Amniotic stem cell (primary cell): ENCODE results near the gene UNC5A.
"Not testable (repeated sequence)": the region's sequence is repeated elsewhere in the genome, so short reads cannot be mapped to it uniquely, and the experiment has no call there.

Source experiments
- DNase-seq: peaks from one replicate; lab custom pipeline; 2025; lab: John Stamatoyannopoulos, UW

UNC5A gene

DNA sequence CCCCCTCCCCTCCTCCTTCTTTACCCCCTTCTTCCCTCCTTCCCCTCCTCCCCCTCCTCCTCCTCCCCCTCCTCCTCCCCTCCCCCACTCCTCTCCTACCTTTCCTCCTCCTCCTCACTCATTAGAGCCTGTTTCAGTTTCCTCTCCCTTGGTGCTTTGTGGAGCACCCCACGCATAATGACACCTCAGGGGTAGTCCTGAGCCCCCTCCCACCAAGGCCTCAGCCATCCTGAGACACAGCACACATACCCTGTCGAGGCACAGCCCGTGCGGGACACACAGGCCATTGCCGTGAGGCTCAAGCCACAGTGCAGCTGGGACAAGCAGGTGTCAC is 53.4 kb downstream of the UNC5A start:
- no peak for DNase-seq

DNA sequence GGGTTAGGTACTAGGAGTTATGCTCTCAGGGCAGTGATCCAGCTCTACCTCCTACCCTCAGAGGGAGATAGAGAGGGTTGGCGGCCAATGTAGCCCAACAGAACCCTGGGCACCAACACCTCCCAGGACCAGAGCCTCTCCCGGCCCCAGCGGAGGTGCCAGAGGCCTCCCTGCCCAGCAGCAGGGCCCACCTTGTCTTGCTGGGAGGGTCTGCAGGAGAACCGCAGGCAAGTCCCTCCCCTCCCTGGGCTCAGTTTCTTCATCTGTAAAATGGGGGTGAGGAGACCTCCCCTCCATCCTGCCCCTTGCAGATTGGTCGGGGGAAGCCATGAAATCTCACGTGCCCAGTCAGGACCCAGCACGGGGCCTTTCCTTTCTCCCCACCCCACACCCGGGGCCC is 54.4 kb downstream of the UNC5A start:
- no peak for DNase-seq

DNA sequence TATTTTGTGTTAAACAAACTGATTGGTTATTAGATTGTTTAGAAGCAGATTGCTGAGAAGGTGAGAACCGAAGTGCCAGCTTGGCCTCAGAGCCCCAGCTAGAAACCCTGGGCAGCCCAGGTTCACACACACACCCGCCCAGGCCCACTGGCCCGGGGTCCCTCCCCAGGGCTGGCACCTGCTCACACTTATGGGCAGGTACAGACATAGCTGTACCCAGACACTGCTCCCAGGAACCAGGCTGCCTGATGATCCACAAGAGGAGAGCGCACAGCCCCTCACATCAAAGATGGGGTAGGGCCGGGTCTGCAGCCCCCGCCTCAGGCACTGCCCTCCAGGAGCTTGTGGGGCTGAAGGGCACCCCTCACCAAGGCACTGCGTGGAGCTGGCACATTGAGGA is 55.6 kb downstream of the UNC5A start:
- no peak for DNase-seq

DNA sequence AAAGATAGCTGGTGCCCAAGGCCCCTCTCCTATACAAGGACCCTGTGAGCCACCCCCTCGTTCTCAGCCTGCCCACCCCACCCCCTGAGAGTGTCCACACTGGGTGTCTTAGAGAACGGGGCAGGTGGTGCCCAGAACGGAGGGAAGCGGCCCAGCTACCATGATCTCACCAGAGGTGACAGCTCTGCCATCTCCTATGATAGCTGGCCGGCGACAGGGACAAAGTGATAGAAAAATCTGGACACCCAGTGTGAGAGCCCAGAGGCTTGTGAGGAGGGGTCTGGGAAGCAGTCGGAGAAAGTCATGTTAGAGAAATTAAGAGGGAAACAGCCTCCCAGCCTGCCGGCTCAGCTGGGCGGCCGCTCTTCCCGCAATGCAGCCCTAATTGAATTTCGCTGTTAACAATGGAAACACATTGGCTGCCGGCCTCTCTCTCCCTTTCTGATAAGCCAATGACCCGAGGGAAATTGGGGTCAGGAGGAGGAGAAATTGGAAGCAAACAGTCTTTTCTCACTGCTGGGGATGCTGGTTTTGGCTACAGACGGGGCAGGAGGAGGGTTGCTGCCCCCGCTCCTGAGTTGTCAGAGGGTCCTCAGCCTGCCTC is 56.5 kb downstream of the UNC5A start:
- DNase-seq = no peak

DNA sequence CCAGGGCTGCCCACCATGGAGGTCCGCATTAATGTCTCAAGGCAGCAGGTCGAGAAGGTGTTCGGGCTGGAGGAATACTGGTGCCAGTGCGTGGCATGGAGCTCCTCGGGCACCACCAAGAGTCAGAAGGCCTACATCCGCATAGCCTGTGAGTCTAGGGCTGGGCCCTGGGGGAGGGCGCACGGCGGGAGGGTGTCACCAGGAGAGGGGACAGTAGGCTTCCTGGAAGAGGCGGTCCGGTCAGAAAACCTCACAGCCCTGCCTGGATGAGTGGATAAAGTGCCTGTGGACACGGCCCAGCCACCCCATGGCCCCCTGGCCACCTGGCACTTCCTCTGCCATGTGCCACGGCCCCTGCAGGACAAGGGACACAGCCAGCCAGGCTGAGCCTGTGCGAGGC is 57.8 kb downstream of the UNC5A start:
- DNase-seq = no peak

DNA sequence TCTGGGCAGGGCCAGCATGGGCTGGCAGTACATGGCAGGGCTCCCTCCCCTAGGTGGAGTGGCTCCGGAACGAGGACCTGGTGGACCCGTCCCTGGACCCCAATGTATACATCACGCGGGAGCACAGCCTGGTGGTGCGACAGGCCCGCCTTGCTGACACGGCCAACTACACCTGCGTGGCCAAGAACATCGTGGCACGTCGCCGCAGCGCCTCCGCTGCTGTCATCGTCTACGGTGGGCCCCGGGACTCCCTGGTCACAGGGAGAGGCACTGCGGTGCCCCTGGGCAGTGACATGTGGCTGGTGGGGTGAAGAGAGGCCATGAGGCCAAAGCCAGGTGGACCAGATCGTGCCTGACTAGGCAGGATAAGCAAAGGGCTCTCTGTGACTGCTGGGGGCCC is 58.4 kb downstream of the UNC5A start:
- DNase-seq = no peak

DNA sequence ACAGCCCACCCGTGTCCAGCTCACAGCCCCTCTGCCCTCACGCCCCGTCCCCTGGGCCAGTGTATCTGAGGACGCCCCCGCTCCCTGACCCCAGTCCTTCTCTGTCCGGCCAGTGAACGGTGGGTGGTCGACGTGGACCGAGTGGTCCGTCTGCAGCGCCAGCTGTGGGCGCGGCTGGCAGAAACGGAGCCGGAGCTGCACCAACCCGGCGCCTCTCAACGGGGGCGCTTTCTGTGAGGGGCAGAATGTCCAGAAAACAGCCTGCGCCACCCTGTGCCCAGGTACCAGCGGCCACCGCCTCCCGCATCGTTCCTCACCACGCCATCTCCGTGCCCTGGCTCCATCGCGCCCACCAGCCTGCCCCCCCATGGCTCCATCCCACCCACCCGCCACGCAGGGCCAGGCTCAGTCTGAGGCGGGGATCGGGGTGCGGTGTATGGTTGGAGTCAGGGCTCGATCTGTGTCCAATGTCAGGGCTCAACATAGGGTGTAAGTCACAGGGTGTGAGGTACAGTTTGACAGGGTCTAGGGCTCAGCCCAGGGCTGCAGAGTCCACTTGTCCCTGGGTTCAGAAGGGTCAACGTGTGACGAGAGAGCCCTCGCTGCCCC is 59.2 kb downstream of the UNC5A start:
- DNase-seq = no peak

DNA sequence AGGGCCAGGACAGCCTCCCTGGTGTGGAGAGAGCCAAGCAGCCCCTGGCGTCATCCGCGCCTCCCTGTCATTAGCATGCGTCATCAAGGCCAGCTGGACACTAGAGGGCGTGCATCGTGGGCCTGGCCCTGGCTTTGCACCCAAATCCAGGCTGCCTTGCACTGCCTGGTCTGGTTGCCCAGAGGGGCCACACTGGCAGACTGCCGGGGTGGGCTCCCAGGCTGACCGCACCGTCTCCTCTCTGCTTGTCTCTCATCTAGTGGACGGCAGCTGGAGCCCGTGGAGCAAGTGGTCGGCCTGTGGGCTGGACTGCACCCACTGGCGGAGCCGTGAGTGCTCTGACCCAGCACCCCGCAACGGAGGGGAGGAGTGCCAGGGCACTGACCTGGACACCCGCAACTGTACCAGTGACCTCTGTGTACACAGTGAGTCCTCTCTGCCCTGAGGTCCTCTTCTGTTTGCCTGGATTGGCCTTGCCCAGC is 59.8 kb downstream of the UNC5A start:
- DNase-seq = no peak

DNA sequence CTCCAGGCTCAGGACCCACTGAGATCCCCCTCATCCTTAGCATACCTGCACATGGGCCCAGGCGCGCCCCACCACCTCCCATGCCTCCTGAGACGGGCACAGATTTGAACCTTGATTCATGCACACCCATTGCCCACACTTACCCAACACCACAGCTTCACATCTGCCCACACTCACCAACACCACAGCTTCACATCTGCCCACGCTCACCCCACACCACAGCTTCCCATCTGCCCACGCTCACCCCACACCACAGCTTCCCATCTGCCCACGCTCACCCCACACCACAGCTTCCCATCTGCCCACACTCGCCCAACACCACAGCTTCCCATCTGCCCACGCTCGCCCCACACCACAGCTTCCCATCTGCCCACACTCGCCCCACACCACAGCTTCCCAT is 60.3 kb downstream of the UNC5A start:
- not testable (repeated sequence) for DNase-seq

DNA sequence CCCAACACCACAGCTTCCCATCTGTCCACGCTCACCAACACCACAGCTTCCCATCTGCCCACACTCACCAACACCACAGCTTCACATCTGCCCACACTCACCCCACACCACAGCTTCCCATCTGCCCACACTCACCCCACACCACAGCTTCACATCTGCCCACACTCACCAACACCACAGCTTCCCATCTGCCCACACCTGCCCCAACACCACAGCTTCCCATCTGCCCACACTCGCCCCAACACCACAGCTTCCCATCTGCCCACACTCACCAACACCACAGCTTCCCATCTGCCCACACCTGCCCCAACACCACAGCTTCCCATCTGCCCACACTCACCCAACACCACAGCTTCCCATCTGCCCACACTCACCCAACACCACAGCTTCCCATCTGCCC is 62.2 kb downstream of the UNC5A start:
- DNase-seq = not testable (repeated sequence)

DNA sequence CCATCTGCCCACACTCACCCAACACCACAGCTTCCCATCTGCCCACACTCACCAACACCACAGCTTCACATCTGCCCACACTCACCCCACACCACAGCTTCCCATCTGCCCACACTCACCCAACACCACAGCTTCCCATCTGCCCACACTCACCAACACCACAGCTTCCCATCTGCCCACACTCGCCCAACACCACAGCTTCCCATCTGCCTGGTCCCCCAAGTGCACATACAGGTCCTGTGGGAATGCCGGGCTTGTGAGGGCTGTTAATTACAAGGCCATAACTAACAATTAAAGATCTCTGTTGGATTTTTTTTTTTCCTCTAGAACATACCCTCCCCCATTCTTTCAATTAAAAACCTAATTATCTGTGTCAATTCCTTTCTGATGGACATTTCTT is 62.7 kb downstream of the UNC5A start:
- DNase-seq = not testable (repeated sequence)

DNA sequence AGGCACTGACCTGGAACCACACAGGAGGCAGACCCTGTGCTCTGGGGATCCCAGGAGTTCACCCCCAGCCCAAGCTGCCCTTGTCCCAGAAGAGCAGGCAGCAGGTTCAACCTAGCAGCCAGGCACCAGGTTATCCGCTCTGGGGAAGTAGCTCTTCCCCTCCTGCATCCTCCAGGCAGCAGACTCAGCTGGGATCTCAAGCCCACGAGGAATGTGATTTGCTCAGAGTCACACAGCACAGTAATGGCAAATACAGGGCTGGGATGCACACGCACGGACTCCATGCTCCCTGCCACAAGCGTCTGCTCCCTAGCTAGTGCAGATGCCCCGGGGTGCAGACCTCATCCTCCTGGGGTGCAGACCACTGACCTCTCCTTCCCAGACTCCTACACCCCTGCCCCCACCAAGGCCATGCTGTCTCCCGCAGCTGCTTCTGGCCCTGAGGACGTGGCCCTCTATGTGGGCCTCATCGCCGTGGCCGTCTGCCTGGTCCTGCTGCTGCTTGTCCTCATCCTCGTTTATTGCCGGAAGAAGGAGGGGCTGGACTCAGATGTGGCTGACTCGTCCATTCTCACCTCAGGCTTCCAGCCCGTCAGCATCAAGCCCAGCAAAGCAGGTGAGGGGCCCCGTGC is 63.3 kb downstream of the UNC5A start:
- DNase-seq = no peak

DNA sequence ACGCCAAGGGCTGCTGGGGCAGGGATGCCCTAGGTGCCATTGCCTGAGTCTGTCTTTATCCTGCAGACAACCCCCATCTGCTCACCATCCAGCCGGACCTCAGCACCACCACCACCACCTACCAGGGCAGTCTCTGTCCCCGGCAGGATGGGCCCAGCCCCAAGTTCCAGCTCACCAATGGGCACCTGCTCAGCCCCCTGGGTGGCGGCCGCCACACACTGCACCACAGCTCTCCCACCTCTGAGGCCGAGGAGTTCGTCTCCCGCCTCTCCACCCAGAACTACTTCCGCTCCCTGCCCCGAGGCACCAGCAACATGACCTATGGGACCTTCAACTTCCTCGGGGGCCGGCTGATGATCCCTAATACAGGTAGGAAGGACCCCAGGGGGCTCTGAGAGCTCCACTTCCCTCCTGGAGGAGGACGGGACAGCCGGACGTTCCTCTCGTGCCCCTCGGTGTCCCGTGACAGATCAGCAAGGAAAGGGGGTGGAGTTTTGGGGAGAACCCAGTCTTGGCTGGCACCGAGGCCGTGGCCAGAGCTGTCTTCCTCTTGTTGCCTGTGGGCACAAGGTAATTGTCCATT is 63.9 kb downstream of the UNC5A start:
- no peak for DNase-seq

DNA sequence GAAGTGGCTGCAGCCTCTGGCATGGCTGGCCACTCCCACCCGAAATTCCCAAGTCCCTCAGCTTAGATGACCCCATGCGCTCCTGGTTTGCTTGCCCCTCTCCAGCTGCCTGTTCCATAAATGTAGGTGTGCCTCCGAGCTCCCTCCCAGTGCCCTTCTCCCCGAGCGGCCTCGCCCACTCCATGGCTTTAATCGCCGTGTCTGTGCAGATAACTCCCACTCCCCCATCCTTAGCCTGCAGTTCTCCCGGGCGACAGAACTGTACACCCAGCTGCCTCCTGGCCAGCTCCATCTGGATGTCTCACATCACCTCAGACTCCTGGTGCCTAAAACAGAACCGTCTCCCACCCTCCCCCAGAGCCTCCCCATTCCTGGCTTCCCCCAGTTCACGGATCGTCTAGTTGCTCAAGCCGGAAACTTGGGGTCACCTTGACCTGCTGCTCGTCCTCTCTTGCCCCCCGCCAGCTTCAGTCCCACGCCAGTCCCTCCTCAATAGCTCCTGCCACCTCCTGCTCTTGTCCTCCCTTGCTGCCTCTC is 64.7 kb downstream of the UNC5A start:
- DNase-seq = no peak

DNA sequence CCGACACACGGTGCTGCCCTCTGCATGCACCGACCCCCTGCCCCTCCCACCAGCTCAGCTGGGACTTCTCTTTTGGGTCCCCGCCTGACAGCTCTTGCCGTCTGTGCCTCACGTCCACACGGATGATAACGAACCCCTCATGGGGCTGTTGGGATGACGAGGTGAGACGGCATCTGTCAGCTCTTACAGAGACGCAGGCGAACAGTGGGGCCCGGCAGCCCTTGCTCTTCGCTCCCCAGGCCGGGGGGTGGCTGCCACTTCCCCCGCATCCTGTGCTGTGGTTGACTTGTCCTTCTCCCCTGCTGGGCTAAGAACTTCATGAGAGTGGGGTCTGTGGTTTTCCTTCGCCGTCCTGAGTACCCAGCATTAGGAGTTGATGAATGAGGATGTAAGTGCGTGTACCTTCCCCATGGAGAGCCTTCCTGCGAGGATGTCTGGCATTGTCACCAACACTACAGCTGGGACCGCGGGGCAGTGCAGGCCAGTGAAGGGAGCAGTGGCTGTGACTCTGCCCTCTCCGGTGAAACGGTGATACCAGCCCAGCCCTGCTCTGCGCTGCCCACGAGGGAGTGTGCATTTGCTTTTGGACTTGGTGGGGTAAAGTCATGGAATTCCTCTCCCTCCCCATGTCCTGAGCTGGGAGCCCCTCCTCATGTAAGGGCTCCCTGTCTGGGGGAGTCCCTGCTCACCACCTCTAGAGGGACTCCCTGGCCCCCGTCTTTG is 65.6 kb downstream of the UNC5A start:
- DNase-seq = no peak

DNA sequence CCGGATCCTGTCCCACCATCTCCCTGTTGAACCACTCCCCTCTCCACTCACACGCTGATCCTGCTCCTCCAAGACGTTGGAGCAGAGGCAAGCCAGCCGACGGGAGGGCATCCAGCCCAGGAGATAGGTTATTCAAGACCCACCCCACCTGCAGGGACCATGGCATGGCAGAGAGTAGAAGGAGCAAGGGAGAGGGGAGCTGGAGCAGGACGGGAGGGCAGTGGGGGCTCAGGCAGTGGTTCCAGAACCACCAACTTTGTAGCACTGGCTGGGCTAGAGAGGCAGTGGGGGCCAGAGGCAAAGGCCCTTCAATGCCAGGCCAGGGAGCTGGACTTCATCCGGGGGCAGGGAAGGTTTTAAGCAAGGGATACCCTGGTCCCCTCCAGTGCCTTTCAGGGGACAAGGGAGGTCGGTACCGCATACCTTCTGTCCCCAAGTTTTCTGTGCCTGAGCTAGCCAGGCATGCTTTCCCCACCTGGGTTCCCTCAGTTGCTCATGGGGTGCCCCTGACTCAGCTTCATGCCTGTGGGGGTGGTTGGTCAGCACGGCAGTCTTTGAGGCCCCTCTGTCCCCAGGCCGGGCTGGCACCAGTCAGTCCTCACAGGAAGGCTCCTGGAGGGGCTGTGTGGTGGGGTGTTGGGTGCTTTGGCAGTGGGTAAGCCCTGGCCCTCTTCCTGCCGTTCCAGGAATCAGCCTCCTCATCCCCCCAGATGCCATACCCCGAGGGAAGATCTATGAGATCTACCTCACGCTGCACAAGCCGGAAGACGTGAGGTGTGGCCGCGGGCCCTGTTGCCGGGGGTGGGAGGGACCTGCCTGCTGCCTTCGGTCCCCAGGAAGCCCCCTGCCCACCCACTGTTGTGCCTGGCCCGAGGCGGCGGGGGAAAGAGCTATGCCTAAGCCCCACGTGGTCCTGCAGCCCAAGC is 66.4 kb downstream of the UNC5A start:
- DNase-seq = no peak

DNA sequence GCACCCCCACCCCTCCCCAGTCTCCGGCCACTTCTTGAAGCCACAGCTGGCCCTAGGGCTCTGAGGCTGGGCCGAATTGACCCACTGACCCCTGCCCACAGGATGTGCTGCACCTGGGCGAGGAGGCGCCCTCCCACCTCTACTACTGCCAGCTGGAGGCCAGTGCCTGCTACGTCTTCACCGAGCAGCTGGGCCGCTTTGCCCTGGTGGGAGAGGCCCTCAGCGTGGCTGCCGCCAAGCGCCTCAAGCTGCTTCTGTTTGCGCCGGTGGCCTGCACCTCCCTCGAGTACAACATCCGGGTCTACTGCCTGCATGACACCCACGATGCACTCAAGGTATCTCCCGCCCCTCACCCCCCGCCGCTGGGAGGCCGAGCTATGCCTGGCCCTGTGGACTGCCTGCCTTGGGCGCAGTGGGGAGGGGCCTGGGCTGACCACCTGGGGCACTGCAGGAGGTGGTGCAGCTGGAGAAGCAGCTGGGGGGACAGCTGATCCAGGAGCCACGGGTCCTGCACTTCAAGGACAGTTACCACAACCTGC is 67.5 kb downstream of the UNC5A start:
- no peak for DNase-seq

DNA sequence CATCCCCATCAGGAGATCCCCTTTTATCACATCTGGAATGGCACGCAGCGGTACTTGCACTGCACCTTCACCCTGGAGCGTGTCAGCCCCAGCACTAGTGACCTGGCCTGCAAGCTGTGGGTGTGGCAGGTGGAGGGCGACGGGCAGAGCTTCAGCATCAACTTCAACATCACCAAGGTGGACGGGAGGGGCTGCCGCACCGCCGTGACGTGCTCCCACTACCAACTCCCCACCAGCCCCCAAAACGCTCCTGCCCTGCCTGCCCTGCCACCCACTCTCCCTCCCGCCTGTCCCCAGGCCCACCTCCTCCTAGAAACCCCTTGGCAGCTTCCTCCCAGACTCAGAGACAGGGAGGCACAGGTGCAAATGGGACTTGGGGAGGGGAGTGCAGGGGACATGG is 68.1 kb downstream of the UNC5A start:
- DNase-seq = no peak

DNA sequence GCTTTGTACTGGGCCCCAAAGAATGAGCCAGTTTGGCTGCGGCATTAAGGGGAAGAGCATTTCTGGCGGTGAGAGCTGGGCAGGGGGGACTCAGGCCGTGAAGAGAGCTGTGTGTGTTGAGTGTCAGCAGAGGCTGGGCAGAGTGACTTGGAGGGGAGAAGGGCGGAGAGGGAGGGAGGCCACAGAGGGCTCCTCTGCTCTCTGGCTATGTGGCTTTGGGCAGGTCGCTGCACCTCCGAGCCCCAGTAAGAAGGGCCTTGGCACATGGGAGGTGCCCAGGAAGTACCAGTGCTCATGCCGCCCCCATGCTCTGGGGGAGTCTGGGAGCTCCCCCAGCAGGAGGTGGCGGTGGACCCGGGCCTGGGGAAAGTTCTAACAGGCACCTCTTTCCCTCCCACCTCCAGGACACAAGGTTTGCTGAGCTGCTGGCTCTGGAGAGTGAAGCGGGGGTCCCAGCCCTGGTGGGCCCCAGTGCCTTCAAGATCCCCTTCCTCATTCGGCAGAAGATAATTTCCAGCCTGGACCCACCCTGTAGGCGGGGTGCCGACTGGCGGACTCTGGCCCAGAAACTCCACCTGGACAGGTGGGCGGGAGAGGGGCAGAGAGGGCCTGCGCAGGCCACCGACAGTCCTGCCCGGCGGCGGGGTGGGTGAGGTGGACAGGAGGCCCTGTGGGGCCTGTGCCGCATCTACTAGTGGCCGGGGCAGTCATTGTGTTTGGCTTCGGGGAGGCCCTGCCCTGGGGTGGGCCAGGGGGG is 68.7 kb downstream of the UNC5A start:
- DNase-seq = no peak

DNA sequence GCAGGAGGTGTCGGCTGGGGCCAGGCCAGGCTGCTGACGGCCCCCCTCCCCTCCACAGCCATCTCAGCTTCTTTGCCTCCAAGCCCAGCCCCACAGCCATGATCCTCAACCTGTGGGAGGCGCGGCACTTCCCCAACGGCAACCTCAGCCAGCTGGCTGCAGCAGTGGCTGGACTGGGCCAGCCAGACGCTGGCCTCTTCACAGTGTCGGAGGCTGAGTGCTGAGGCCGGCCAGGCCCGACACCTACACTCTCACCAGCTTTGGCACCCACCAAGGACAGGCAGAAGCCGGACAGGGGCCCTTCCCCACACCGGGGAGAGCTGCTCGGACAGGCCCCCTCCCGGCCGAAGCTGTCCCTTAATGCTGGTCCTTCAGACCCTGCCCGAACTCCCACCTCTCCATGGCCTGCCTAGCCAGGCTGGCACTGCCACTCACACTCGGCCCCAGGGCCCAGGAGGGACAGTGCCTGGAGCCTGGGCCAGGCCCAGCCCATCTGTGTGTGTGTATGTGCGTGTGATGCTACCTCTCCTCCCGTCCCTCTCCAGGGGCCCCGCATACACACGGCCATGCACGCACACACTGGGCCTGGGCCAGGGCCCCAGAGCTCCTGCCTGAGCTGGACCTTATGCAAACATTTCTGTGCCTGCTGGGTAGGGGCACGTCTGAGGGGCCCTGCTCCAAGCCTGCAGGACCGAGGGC is 69.5 kb downstream of the UNC5A start:
- DNase-seq = no peak
